CD4-positive, alpha-beta T cell treated with Interleukin-17A for 4 hours (primary cell): ENCODE data around the gene POLR3C.
"Not testable (repeated sequence)": the region's sequence is repeated elsewhere in the genome, so short reads cannot be mapped to it uniquely, and the experiment has no call there.

Source experiments
- DNase-seq: peaks from one replicate; pipeline ENCODE4 v3.0.0-alpha.2; 2020; ENCODE audit warnings: mixed read lengths

Gene POLR3C

DNA sequence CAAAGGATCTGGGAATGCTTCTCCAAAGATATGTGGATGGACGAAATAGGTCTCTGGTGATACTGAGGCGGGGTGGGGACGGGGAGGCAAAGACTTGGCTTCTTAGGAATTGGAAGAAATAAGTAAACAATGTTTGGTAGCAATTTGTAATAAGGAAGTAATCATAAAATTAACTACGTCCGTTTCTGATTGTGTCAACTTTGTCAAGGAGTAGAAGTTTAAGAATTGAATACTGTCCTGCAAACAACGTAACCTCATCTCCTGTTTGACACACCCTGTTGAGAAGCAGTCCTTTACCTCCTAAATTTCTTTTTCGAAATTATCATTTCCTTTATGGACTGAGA lies 471 bp downstream of the POLR3C start:
- no peak for DNase-seq

DNA sequence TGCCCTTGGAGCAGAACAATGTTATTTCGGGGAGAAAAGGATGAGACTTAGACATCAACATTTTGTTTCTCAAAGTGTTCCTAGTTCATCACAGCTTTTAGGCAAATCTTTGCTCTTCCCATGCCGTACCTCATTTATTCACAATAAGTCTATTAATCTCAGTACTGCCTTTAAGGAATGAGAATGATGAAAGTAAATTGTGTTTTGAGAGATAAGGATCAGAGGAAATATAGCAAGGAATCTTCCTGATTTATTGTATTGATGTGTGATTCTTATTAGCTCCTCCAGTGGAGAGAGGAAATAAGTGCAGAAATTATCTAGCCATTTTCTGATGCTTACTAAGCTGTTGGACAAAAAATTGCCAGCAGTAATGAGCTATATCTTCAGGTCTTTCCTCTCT lies 2.0 kb downstream of the POLR3C start:
- no peak for DNase-seq

DNA sequence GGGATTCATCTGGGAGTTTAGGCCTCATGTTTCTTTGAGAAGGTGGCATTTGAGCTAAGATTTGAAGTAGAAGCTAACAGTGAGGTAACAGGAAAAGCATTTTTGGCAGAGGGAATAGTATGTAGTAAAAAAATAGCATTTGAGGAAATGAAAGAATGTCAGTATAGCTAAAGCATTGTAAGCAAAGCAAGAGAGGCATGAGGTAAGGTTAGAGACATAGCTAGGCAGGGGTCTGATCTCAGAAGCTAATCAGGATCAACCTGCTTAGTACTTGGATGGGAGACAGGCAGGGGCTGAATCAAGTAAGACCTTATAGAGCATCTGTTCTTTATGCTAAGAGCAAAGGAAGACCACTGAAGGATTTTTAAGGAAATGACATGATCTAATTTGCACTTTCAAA lies 4.0 kb downstream of the POLR3C start:
- DNase-seq = no peak

DNA sequence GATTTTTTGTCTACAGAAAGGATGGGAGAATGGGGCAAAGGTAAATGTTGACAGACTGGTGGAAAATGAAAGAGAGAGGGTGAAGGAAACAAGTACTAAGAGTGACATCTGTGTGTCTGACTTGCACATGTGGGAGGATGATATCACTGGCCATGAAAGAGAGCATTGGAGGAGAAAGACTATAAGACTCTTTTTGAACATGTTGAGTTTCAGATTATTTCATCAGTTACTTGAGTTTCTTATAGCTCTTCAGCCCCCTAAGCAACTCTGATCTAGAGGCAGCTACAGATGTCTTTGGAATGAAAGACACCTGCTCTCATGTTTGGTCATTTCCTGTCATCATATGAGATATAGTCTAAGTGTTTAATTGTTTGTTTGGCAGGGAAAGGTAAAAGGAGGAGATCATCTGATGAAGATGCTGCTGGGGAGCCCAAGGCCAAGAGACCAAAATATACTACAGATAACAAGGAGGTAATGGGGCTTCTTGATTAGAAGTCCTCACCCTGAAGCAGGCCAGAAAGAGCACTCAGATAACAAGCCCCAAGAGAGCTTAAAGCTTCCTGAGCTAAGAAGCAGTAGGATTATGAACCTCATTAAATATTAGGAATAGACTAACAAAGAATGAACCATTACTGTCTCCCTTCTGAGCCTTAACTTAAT lies 4.5 kb downstream of the POLR3C start:
- no peak for DNase-seq

DNA sequence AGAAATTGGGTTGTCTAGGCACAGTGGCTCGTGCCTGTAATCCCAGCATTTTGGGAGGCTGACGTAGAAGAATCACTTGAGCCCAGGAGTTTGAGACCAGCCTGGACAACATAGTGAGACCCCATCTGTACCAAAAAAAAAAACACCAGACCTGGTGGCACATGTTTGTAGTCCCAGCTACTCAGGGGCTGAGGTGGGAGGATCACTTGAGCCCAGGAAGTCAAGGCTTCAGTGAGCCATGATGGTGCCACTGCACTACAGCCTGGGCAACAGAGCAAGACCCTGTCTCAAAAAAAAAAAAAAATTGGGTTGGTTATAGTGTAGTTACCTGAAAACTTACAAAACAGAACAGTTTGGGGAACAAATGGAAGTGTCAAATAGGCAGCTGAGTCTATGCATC lies 6.8 kb downstream of the POLR3C start:
- DNase-seq = not testable (repeated sequence)

DNA sequence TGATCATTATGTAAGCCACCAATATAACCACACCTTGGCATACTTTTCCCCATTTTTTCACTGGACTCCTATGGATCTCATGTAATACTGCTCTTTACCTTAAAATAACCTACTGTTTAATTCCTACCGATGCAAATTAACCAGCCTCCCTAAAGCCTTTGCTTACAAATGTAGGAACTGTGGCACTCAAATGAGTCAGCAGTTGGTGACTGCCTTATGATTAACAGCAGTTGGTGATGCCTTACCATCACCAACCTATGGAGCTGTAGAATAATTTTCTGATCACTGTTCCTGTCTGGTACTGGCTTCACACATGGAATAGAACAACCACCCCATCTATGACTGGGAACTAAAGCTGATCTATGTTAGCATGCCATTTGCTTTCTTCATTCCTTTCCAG lies 13.7 kb downstream of the POLR3C start:
- no peak for DNase-seq

DNA sequence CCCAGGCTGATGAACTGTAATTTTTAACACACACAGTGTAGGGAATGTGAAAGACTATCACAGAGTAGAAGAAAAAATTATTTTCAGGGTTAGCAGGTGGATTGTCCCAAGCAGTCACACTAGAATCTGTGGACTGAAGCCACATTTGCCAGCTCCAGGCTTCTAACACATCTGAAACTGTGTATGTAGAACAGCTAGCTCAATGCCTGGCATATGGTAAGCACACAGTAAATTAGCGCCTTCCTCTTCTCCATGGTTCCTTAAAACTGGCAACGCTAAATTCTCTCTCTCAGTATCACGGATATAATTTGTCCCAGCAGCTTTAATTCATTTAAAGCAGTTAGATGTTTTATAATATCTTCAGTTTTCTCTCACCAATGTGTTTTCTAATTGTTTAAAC lies 19.0 kb downstream of the POLR3C start:
- no peak for DNase-seq

DNA sequence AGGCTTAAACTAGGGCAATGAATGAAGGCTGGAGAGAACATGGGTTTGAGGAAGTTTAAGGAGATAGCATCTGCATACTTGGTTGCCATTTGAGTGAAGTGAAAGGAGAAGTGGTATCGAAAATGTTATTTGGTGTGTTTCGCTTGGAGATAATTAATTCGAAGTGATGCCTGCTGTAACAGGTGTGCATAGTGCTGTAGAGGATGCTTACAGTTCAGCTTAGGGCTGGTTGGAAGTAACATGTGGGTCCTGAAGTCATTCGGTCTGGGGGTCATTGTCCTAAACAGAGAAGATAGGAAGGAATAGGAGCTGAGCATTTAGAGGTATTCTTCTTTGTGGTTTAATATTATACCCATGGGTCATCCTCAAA lies 21.1 kb downstream of the POLR3C start:
- DNase-seq = no peak

DNA sequence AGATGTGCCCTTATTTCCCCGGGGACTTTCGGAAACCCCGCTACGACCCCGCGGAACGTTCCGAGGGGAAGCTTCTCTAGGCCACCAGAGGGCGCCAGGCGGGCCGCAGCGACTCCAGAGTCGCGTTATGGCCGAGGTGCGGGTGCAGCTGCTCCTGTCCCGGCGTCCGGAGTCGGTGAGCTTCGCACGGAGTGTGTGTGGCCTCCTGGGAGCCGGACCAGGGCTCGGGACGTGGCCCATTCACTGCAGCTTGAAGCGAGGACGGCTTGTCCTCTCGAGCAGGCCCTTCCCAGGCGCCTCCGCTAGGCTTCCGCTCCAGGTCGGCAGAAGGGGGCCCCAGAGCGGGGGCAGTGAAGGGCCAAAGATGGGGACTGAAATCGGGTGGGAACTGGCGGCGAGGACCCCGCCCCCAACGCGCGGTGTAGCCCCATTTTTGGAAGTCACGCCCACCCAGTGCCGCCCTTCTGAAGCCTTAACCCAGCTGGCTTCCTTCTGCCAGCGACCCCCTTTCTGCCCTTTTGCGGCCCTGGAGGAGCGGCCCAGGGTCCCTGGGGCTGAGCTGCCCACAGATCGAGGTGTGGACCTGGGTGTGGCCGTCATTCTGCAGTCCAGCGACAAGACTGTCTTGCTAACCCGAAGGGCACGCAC lies 21.6 kb downstream of the POLR3C start, which contains the start of gene NUDT17:
Gene NUDT17 (plus strand): TSS at position 117 of the 648 bp plus-strand sequence. CDS start 11 bp downstream, at position 128.
- peak; percentile 87 for DNase-seq

DNA sequence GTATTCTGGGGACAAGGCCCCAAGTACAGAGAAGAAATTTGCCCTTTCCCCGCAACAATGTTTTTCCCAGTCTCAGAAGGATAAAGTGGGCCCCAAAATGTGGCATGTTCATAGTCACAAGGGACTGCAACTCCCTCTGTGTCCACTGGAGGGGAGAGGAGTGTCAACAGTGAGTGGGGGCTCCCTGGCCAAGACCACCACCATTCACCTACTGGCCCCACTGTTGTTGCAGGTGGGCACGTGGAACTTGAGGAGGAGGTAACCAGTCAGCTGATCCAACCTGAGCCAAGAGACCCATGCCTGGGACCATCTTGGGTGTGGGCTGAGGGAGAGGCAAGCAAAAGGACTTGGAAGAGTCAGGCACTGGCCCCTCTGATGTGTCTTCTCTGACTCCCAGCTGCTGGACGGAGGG lies 22.2 kb downstream of the POLR3C start:
- peak; percentile 37 for DNase-seq

DNA sequence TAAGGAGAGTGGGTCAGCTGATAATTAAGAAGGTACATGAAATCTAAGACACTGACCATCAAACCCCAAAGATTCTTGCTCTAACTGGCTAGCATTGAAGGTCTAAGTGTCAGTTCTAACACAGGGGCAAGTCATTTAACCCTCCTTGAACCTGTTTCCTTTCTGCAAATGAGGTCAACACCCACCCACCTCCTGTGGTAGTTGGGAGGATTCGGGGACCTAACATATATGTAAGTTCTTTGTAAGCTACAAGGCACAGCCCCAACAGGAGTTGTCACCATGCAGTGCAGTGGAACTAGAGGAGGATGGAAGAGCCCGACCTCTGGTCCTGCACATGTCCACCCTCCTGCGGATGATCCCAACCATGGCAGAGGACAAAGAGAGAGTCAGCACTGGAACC lies 23.8 kb downstream of the POLR3C start:
- DNase-seq = no peak

DNA sequence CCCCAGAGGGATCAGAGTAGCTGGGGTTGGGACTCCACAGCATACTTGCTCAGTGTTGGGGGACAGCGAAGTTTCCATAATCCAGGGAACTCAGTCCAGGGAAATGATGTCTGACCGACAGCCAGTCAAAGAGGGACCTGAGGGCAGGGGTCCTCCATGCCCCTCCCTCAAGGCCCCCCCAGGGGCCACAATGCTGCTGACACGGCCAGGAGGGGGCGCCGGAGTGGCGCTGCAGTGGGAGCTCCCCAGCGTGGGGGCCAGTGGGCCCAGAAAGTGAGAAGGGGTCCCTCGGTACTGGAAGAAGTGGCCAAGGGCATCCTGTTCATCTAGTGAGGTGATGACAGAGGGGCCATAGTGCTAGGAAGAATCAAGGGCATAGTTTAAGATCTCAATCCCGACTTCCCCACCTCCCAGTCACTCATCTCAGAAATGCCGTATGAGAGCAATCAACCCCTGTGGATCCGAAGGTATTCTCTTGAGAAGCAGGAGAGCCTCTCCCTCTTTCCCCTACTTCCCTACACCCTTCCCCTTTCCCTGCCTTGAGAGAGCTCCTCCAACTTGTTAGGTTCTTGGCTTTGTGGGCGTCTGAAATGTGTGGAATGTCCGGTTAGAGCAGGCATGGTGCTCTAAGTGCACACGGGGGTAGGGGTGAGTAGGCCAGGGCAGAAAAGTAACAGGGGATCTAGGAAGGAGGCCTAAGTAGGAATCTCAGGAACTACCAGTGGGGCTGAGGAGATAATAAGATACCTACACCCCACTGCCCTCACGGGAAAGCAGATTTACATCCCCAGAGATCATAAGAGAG lies 25.6 kb downstream of the POLR3C start:
- no peak for DNase-seq

DNA sequence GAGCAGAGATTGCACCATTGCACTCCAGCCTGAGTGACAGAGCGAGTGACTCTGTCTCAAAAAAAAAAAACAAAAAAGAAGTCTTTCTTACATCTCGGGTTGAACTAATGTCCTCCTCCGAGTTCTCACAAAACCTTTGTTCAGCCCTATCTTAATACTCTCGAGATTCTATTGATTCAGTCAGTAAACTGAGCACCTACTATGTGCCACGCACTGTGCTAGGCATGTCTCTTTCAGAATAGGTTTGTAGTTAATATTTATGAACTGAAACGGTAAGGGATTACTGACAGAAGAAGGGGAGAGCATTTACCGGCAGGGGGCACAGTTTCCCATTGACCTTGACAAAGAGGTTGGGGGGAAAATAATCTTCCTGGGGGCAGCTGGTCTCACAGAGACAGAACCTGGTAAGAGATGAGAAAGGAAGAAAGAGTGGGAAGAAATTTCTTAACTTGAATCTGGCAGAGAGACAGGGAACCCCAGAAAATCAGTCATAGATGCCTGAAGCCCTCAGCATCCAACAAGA lies 31.5 kb downstream of the POLR3C start:
- no peak for DNase-seq

DNA sequence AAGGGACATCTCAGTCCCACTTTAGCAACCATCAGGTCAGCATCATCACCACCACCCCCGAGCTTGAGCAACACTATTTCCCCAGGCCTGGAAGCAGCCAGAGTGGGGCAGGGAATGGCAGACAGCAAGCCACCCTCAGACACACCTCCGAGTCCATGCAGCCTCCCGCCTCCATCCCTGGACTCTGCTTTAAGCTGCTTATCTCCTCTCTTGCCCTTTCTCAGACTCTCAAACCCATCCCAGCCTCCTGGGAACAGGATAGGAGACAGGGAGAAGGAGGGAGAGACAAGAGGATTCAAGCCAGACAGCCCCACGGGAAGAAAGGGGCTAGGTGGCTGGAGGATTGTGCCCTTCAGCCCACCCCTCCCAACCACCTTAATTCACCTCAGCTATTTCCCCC lies 33.2 kb downstream of the POLR3C start:
- no peak for DNase-seq

DNA sequence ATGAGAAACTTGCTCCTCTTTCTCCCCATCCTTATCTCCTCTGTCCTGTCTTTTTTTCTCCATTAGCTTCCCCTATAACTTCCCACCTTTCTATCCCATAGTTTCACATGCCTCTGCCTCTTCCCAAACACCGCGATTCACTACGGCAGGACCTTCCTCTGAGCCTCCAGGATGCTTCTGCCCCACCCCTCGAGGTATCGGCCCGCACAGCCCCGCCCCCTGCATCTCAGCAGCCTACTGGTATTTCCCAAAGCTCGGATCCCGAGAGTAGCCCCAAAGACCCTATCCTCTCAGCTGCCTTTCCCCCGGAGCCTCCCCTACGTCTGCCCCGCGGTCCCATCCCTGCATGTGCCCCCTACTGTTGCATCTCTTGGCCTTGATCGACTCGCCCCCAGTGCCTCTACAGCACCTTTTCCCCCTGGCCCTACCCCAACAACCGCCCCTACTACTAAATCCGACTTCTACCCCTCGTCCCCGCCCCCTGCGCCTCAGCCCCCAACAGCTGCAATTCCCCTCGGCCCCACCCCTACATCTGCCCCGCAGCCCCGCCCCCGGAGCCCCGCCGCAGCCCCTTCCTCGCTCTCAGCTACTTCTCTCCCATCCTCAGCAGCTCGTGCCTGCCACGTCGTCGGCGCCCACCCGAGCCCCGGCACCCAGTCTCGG lies 34.4 kb downstream of the POLR3C start:
- DNase-seq = peak; percentile 81

DNA sequence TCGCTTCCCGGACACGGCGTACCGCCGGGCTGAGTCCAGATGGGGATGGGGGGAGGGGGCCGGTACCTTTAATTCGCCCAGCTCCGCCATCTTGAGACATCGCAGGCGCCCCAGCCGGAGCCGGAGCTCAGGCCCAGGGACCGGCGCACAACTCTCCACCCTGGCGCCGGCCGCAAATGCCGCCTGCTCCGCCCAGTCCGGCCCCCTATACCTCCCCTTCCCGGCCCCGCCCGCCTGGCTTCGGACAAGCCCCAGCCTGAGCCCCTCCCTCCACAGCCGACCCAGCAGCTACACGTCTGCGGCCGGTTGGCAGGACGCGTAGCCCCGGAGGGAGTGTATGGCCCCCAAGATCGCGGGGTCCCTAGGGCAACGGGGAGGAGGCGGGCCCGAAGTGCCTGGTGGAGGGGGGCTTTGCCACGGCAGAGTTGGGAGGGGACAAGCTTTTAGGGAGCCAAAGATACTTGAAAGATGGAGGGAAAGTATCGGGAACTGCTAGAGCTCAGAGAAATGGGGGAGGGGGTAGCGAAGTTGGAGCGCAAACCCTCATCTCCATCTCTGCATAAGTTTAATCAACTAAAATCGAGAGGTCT lies 35.0 kb downstream of the POLR3C start, which contains the start of gene PIAS3:
Gene PIAS3 (minus strand): TSS at position 181 of the 590 bp plus-strand sequence. CDS start 91 bp downstream, at position 90.
- DNase-seq = peak; percentile 87

DNA sequence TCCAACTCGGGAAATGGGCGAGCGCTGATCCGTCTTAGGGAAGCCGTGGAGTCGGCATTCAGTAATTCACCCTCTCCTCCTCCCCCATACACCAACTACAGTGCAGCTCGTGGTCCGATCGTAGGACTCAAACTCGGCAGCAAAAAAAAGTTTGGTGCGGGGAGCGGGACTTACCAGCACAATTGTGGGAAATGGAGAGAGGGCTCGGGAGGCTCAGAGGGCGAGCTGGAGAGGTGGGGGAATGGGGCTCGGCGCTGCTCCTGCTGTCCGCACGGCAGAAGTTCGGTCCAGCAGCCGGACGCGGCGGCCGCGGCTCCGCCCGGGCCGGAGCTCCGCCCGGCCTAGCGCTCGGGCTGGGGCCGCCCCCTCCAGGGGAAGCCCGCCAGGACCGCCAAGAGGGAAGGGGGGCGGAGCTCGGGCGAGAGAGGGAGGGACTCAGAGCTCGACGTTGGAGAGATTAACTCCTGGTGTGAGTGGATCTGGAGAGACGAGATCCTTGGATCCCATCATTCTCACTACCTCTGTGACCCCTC lies 35.6 kb downstream of the POLR3C start:
- DNase-seq = peak; percentile 83

DNA sequence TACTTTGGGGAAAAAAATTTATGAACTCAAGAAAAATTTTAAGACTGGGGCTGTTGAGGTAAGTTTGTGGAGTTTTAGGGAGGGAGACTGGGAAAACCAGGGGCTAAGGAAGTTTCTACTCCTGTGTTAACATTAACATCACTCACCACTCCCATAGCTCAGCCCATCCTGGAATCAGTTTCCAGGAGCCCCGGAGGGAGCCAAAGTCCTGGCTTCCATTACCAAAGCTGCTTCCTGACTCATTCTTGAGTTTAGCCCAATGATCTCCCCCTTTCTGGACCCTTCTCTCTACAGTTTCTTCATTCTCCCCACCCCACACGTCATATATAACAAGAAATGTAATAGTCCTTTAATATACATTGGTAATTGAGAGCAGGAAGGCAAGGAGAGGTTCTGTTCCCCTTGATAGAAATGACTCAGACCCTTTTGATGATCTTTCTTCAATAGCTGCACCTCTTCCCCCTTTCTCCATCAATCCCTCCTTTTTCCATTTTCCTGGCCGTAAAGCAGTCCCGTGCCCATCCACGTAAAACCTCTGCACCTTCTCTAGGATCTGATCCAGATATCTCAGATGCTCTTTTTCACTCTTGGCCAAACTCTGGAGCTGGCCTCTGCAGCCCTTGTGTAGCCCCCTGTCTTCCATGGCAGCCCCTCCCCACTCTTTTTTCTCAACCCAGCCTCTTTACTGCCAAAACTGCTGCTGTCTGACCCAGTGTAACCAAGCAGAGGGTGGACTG lies 39.5 kb downstream of the POLR3C start:
- DNase-seq = no peak

DNA sequence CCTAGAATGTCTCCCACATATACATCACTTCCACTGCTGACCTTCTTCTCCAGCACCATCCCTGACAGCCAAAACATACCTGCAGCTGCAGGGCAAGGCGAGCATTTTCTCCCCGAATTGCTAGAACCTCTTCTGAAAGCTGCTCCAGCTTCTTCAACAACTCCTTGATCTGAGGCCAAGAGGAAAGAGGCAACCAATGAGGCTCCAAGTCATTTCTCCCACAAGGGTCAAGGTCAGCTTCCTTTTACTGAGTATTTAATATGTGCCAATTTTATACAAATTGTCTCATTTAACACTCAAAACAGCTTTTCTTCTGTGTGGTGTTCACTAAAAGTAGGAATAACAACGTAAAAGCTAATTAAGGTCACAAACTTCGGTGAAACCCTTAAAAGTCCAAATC lies 44.2 kb downstream of the POLR3C start:
- DNase-seq = no peak

DNA sequence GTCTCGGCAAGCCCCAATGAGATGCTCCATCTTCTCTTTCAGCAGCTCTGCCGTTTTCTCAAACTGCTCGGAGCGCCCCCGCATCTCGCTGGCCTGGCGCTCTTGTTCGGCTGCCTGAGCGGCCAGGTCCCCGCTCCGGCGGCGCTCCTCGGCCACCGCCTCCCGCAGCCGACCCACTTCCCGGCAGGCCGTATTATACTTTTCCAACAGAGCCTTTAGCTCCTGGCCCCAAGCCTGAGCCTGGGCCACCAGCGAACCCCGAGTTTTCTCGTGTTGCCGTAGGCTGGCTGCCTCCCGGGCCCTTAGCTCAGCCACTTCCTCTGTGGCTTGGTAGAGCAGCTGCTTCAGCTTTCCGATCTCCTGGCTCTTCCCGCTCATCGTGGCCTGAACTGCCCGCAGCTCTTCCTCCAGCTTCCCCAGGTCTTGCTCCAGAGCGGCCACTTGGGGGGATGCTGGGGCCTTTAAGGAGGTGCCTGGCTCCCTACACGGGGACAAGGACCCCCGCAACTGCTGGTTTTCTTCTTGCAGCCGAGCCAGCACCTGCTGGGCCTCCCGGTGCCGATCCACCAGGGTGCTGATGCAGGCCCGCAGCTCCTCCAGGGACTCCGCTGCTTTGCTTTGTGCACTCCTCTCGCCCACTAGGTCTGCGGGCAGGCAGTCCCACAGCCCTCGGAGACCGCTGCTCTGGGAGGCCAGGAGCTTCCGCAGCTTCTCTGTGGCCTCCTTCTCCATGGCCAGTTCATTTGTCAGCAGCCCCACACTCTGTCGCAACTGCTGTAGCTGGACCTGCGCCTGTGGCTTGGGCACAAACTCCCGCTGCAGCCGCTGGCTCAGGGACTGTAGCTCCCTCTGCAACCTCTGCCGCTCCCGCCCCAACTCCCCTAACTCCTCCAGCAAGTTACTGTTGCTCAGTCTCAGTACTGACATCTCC lies 48.3 kb downstream of the POLR3C start:
- peak; percentile 61 for DNase-seq

DNA sequence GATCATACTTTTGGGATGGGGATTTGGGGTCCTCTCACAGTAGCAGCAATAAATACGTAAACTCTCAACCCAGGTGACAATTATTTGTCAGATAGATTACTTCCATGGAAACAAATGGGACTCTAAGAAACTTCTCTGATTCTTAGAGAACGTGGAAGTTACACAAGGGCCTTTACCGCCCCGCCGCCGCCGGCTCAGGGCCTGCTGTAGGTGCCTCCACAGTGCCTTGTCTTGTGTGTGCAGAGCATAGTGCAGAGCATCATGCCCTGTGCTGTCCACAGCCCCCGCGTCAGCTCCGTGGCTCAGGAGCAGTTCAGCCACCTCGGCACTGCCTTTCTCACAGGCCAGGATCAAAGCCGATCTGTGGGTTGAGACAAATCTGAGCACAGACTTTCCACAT lies 50.6 kb downstream of the POLR3C start:
- no peak for DNase-seq
